NT2/D1 (cell line): Measurements from ENCODE around the gene CREBZF.
"Not testable (repeated sequence)": the region's sequence is repeated elsewhere in the genome, so short reads cannot be mapped to it uniquely, and the experiment has no call there.

Experiments
- DNase-seq: peaks from one replicate; pipeline ENCODE4 v3.0.0-alpha.2; 2011; ENCODE audit warnings: low read depth, low spot score
- H3K27me3 ChIP-seq: 2 replicates; pipeline ENCODE4 v1.6.0; 2011; ENCODE audit warnings: mild to moderate bottlenecking; ENCODE audit not compliant: insufficient read length, insufficient read depth
- H3K36me3 ChIP-seq: 2 replicates; pipeline ENCODE4 v1.6.1; 2011; ENCODE audit warnings: mild to moderate bottlenecking, low read length, mixed read lengths; ENCODE audit not compliant: insufficient read depth, insufficient read length
- H3K4me1 ChIP-seq: 2 replicates; pipeline ENCODE4 v1.5.1; 2011; ENCODE audit not compliant: insufficient read depth, insufficient read length
- H3K4me3 ChIP-seq: 2 replicates; pipeline ENCODE4 v1.5.1; 2011; ENCODE audit warnings: low read depth; ENCODE audit not compliant: insufficient read length
- H3K9ac ChIP-seq: 2 replicates; pipeline ENCODE4 v1.6.0; 2011; ENCODE audit warnings: low read depth; ENCODE audit not compliant: insufficient read length
- H3K9me3 ChIP-seq: 2 replicates; pipeline ENCODE4 v1.5.1; 2011; ENCODE audit warnings: mild to moderate bottlenecking, low read length; ENCODE audit not compliant: insufficient read depth
- SUZ12 ChIP-seq: IDR thresholded peaks from 2 replicates; pipeline ENCODE4 v1.6.1; 2011; ENCODE audit not compliant: insufficient read length, insufficient read depth; ENCODE audit errors: extremely low read depth
- YY1 ChIP-seq: IDR thresholded peaks from 2 replicates; pipeline ENCODE4 v1.6.1; 2011; ENCODE audit not compliant: insufficient read length, insufficient read depth
- ZNF274 ChIP-seq: IDR thresholded peaks from 2 replicates; pipeline ENCODE4 v1.6.1; 2011; ENCODE audit warnings: mild to moderate bottlenecking, low read depth, low read length

Gene CREBZF

GRCh38 chr11:85656777-85657176 lies 8.2 kb downstream of the CREBZF start:
- no peak for TF ChIP-seq ZNF274
- no peak for TF ChIP-seq SUZ12
- TF ChIP-seq YY1: no peak
- DNase-seq: no peak
- Histone ChIP-seq H3K4me1 (no peaks in the 10 kb centered on the region), H3K36me3 (peaks cover 54% of the 10 kb centered on the region), H3K27me3 (no peaks in the 10 kb centered on the region), H3K9ac (no peak overlapping the region), H3K9me3 (no peaks in the 10 kb centered on the region), H3K4me3 (no peak overlapping the region)

GRCh38 chr11:85654343-85654742 lies 10.6 kb downstream of the CREBZF start:
- not testable (repeated sequence) for H3K27me3 ChIP-seq, DNase-seq, H3K9me3 ChIP-seq, H3K4me3 ChIP-seq, H3K9ac ChIP-seq, H3K4me1 ChIP-seq
- peaks cover 39% of the 10 kb centered on the region for H3K36me3 ChIP-seq

GRCh38 chr11:85652786-85653447 lies 12.0 kb downstream of the CREBZF start:
- no peaks in the 10 kb centered on the region for H3K27me3 ChIP-seq
- no peak for DNase-seq
- TF ChIP-seq ZNF274 (no peak), SUZ12 (no peak), YY1 (no peak)
- H3K4me3 ChIP-seq: no peak overlapping the region
- no peaks in the 10 kb centered on the region for H3K4me1 ChIP-seq
- no peak overlapping the region for H3K9ac ChIP-seq
- peaks cover 25% of the 10 kb centered on the region for H3K36me3 ChIP-seq
- no peaks in the 10 kb centered on the region for H3K9me3 ChIP-seq

GRCh38 chr11:85651118-85651517 lies 13.8 kb downstream of the CREBZF start:
- Histone ChIP-seq H3K9me3 (no peaks in the 10 kb centered on the region), H3K9ac (no peak overlapping the region), H3K27me3 (no peaks in the 10 kb centered on the region), H3K4me1 (no peaks in the 10 kb centered on the region), H3K36me3 (peaks cover 7% of the 10 kb centered on the region), H3K4me3 (no peak overlapping the region)
- DNase-seq: no peak
- TF ChIP-seq YY1 (no peak), SUZ12 (no peak), ZNF274 (no peak)

- Histone ChIP-seq H3K36me3 (peaks cover 2% of the 10 kb centered on the region), H3K9me3 (no peaks in the 10 kb centered on the region), H3K4me1 (no peaks in the 10 kb centered on the region), H3K9ac (peak within 1 kb of the TSS; percentile 81), H3K27me3 (no peaks in the 10 kb centered on the region), H3K4me3 (peak within 1 kb of the TSS; percentile 75)
- TF ChIP-seq YY1 (peak; percentile 83), ZNF274 (no peak), SUZ12 (no peak)
- peak; percentile 86 for DNase-seq
Measured at GRCh38 chr11:85647604-85648299, 17.2 kb downstream of the CREBZF start, which contains the start of gene TMEM126A. TSS of gene TMEM126A (plus strand) at chr11:85647967. CDS start at chr11:85650256, 2,289 bp downstream.

GRCh38 chr11:85647078-85647477 lies 17.9 kb downstream of the CREBZF start:
- Histone ChIP-seq H3K9ac (peak overlapping the region; percentile 76), H3K4me1 (no peaks in the 10 kb centered on the region), H3K9me3 (no peaks in the 10 kb centered on the region), H3K36me3 (peaks cover 2% of the 10 kb centered on the region), H3K27me3 (no peaks in the 10 kb centered on the region), H3K4me3 (peak overlapping the region; percentile 75)
- TF ChIP-seq YY1: no peak
- TF ChIP-seq SUZ12: no peak
- no peak for TF ChIP-seq ZNF274
- no peak for DNase-seq

GRCh38 chr11:85643191-85643614 lies 21.7 kb downstream of the CREBZF start:
- Histone ChIP-seq H3K9ac (no peak overlapping the region), H3K4me1 (no peaks in the 10 kb centered on the region), H3K4me3 (no peak overlapping the region)

More at GRCh38 chr11:85643191-85643614, 21.7 kb downstream of the CREBZF start:
- Histone ChIP-seq H3K36me3 (peaks cover under 1% of the 10 kb centered on the region), H3K9me3 (no peaks in the 10 kb centered on the region), H3K27me3 (no peaks in the 10 kb centered on the region)
- no peak for DNase-seq
- TF ChIP-seq ZNF274 (no peak), SUZ12 (no peak), YY1 (no peak)
